Measurements from ENCODE around the gene OPHN1.

- TF ChIP-seq POLR2AphosphoS5 (IDR thresholded peaks at IDR 0.05) (no peak), CTCF (IDR thresholded peaks at IDR 0.05) (no peak)
Observed at GRCh38 chrX:68363984-68364383, 69.3 kb downstream of the OPHN1 start.
